ENCODE measurements around the gene LENG8. TPM values are rescaled to one million over a fixed set of nuclear protein-coding genes. Genes with fewer than 3 reads are reported as not detected.

The LENG8 gene
- total and polyA plus RNA-seq, 2 of the 13 experiments (the other 11 are each of a cell fraction or from before 2014, with no cell fraction given): 14.3 to 41.9 TPM

DNA sequence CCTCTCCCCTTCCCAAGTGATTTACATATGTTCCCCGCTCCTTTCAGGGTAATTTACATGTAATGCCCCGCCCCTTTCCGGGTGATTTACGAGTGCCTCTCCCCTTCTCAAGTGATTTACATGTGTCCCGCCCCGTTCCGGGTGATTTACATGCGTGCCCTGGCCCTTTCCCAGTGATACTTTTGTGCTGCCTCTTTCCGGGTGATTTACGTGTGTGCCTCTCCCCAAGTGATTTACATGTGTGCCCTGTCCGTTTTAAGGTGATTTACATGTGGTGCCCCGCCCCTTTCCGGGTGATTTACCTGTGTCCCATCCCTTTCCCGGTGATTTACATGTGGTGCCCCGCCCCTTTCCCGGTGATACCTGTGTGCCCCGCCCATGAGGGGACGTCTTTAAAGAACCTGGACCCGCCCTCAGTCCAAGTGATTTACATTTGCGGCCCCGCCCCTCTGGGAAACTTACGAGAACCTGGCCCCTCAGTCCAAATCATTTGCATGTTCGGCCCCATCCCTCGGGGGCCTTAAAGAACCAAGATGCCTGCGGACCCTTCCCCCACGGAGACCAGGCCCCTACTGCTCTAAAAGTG lies 15.1 kb downstream of the LENG8 start (continued):
- TF ChIP-seq TBX3 (IDR thresholded peaks at IDR 0.05; ENCODE audit: borderline replicate concordance) (no peak), PTBP1 (IDR thresholded peaks at IDR 0.05; ENCODE audit: low read depth, low read length, poor library complexity, severe bottlenecking) (no peak), JUND (CRISPR knock-in tag; IDR thresholded peaks at IDR 0.05) (no peak), PAWR (CRISPR knock-in tag; IDR thresholded peaks at IDR 0.05; ENCODE audit: borderline replicate concordance) (no peak), SALL1 (CRISPR knock-in tag; IDR thresholded peaks at IDR 0.05) (peak; percentile 40; the same call in 1 of the 2 replicates), KDM3A (CRISPR knock-in tag; IDR thresholded peaks at IDR 0.05; ENCODE audit: low read depth) (no peak), ARHGAP35 (CRISPR knock-in tag; IDR thresholded peaks at IDR 0.05; ENCODE audit: borderline replicate concordance) (no peak), ZNF672 (CRISPR knock-in tag; IDR thresholded peaks at IDR 0.05) (no peak), KLF6 (CRISPR knock-in tag; IDR thresholded peaks at IDR 0.05) (no peak), PAF1 (CRISPR knock-in tag; IDR thresholded peaks at IDR 0.05) (no peak)
- TF ChIP-seq, protein P1, sequence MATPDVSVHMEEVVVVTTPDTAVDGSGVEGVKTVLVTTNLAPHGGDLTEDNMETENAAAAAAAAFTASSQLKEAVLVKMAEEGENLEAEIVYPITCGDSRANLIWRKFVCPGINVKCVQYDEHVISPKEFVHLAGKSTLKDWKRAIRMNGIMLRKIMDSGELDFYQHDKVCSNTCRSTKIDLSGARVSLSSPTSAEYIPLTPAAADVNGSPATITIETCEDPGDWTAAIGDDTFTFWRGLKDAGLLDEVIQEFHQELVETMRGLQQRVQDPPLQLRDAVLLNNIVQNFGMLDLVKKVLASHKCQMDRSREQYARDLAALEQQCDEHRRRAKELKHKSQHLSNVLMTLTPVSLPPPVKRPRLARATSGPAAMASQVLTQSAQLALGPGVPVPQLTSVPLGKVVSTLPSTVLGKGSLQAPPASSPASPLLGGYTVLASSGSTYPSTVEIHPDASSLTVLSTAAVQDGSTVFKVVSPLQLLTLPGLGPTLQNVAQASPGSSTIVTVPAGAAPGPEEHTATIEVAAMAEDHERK (CRISPR knock-in tag; IDR thresholded peaks at IDR 0.05; ENCODE audit: low read depth): no peak
- TF ChIP-seq, protein P2, sequence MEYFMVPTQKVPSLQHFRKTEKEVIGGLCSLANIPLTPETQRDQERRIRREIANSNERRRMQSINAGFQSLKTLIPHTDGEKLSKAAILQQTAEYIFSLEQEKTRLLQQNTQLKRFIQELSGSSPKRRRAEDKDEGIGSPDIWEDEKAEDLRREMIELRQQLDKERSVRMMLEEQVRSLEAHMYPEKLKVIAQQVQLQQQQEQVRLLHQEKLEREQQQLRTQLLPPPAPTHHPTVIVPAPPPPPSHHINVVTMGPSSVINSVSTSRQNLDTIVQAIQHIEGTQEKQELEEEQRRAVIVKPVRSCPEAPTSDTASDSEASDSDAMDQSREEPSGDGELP (IDR thresholded peaks at IDR 0.05; ENCODE audit: borderline replicate concordance, low read depth): no peak
- TF ChIP-seq, protein P3, sequence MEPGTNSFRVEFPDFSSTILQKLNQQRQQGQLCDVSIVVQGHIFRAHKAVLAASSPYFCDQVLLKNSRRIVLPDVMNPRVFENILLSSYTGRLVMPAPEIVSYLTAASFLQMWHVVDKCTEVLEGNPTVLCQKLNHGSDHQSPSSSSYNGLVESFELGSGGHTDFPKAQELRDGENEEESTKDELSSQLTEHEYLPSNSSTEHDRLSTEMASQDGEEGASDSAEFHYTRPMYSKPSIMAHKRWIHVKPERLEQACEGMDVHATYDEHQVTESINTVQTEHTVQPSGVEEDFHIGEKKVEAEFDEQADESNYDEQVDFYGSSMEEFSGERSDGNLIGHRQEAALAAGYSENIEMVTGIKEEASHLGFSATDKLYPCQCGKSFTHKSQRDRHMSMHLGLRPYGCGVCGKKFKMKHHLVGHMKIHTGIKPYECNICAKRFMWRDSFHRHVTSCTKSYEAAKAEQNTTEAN (CRISPR knock-in tag; conservative IDR thresholded peaks at IDR 0.05): no peak
- TF ChIP-seq, protein P4, sequence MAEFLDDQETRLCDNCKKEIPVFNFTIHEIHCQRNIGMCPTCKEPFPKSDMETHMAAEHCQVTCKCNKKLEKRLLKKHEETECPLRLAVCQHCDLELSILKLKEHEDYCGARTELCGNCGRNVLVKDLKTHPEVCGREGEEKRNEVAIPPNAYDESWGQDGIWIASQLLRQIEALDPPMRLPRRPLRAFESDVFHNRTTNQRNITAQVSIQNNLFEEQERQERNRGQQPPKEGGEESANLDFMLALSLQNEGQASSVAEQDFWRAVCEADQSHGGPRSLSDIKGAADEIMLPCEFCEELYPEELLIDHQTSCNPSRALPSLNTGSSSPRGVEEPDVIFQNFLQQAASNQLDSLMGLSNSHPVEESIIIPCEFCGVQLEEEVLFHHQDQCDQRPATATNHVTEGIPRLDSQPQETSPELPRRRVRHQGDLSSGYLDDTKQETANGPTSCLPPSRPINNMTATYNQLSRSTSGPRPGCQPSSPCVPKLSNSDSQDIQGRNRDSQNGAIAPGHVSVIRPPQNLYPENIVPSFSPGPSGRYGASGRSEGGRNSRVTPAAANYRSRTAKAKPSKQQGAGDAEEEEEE (CRISPR knock-in tag; IDR thresholded peaks at IDR 0.05; ENCODE audit: borderline replicate concordance): no peak
- TF ChIP-seq, protein P5, sequence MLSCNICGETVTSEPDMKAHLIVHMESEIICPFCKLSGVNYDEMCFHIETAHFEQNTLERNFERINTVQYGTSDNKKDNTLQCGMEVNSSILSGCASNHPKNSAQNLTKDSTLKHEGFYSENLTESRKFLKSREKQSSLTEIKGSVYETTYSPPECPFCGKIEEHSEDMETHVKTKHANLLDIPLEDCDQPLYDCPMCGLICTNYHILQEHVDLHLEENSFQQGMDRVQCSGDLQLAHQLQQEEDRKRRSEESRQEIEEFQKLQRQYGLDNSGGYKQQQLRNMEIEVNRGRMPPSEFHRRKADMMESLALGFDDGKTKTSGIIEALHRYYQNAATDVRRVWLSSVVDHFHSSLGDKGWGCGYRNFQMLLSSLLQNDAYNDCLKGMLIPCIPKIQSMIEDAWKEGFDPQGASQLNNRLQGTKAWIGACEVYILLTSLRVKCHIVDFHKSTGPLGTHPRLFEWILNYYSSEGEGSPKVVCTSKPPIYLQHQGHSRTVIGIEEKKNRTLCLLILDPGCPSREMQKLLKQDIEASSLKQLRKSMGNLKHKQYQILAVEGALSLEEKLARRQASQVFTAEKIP (CRISPR knock-in tag; IDR thresholded peaks at IDR 0.05; ENCODE audit: borderline replicate concordance): no peak
- TF ChIP-seq, protein P6, sequence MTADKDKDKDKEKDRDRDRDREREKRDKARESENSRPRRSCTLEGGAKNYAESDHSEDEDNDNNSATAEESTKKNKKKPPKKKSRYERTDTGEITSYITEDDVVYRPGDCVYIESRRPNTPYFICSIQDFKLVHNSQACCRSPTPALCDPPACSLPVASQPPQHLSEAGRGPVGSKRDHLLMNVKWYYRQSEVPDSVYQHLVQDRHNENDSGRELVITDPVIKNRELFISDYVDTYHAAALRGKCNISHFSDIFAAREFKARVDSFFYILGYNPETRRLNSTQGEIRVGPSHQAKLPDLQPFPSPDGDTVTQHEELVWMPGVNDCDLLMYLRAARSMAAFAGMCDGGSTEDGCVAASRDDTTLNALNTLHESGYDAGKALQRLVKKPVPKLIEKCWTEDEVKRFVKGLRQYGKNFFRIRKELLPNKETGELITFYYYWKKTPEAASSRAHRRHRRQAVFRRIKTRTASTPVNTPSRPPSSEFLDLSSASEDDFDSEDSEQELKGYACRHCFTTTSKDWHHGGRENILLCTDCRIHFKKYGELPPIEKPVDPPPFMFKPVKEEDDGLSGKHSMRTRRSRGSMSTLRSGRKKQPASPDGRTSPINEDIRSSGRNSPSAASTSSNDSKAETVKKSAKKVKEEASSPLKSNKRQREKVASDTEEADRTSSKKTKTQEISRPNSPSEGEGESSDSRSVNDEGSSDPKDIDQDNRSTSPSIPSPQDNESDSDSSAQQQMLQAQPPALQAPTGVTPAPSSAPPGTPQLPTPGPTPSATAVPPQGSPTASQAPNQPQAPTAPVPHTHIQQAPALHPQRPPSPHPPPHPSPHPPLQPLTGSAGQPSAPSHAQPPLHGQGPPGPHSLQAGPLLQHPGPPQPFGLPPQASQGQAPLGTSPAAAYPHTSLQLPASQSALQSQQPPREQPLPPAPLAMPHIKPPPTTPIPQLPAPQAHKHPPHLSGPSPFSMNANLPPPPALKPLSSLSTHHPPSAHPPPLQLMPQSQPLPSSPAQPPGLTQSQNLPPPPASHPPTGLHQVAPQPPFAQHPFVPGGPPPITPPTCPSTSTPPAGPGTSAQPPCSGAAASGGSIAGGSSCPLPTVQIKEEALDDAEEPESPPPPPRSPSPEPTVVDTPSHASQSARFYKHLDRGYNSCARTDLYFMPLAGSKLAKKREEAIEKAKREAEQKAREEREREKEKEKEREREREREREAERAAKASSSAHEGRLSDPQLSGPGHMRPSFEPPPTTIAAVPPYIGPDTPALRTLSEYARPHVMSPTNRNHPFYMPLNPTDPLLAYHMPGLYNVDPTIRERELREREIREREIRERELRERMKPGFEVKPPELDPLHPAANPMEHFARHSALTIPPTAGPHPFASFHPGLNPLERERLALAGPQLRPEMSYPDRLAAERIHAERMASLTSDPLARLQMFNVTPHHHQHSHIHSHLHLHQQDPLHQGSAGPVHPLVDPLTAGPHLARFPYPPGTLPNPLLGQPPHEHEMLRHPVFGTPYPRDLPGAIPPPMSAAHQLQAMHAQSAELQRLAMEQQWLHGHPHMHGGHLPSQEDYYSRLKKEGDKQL (CRISPR knock-in tag; IDR thresholded peaks at IDR 0.05; ENCODE audit: low read depth): no peak

All from HepG2 (cell line).